ENCODE measurements around the gene FAM20B. TPM values are rescaled to one million over a fixed set of nuclear protein-coding genes. Genes with fewer than 3 reads are reported as not detected.
"Not testable (repeated sequence)": the region's sequence is repeated elsewhere in the genome, so short reads cannot be mapped to it uniquely, and the experiment has no call there.

Gene FAM20B
- total RNA-seq, 2 experiments from 2014 or later = 38.1 to 39.2 TPM

DNA sequence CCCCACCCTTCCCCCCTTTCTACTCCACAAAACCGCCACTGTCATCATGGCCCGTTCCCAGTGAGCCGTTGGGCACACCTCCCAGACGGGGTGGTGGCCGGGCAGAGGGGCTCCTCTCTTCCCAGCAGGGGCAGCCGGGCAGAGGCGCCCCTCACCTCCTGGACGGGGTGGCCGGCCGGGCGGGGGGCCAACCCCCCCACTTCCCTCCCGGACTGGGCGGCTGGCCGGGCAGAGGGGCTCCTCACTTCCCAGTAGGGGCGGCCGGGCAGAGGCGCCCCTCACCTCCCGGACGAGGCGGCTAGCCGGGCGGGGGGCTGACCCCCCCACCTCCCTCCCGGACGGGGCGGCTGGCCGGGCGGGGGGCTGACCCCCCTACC, 14.5 kb downstream of the FAM20B start:
- POLR2A ChIA-PET; H3K27me3 Mint-ChIP-seq; H3K36me3 Mint-ChIP-seq; H3K27ac Mint-ChIP-seq; DNase-seq; CTCF ChIA-PET; H3K9me3 Mint-ChIP-seq; intact Hi-C loops (cut with micrococcal nuclease); H3K4me3 Mint-ChIP-seq: not testable (repeated sequence)
- H3K4me1 Mint-ChIP-seq (ENCODE audit: low read depth) = peaks cover 40% of the 10 kb centered on the region

DNA sequence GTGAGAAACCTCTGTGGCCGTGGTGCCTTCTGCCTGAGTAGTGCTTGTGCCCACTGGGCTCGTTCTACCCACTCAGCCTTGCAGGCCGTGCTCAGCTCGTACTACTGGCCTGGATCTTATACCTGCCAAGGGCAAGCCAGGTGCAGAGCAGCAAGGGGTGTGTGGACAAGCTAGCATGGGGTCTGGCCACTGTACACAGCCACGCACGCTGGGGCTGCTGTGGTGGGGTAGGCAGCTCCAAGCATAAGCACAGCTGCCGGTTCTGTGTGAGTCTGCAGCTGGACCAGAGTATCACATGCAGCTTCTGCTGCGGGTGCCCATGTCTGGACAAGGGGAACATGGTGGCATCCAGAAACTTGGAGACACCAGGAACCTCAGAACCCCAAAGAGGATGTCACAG, 16.4 kb downstream of the FAM20B start:
- peaks cover 22% of the 10 kb centered on the region for H3K4me1 Mint-ChIP-seq (ENCODE audit: low read depth)
- DNase-seq = no peak
- no peak overlapping the region for H3K4me3 Mint-ChIP-seq
- no peaks in the 10 kb centered on the region for H3K9me3 Mint-ChIP-seq
- H3K36me3 Mint-ChIP-seq = peaks cover 3% of the 10 kb centered on the region
- H3K27me3 Mint-ChIP-seq = no peaks in the 10 kb centered on the region
- intact Hi-C loops (cut with micrococcal nuclease) = no loop called here
- CTCF ChIA-PET = interaction anchor here (0.6 to 1.4 kb wide), 2 partner anchors 17 to 285 kb away, joined by 3 to 4 read pairs; no protein-coding TSS in a partner anchor
- POLR2A ChIA-PET = no interaction called here
- no peak overlapping the region for H3K27ac Mint-ChIP-seq

DNA sequence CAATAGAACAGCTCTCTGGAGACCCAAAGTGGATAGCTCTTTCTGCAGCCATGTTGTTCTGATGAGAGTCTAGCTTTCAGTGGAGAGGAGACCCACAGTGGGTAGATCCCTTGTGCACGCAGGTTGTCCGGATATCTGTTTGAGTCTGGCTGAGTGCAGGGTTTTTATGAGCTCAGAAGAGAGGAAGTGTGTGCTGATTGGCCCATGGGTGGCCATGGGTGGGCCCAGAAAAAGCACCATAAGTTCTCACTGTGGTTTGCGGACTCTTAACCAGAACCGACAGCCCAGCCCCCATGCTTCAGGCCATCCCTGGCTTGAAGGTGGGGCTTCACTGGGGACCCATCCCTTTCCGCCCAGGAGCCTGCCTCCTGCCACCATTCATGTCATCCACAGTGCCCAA, 17.0 kb downstream of the FAM20B start:
- POLR2A ChIA-PET = no interaction called here
- H3K4me1 Mint-ChIP-seq (ENCODE audit: low read depth) = peaks cover 16% of the 10 kb centered on the region
- intact Hi-C loops (cut with micrococcal nuclease) = no loop called here

GRCh38 chr1:179043266-179043665, 17.6 kb downstream of the FAM20B start:
- intact Hi-C loops (cut with micrococcal nuclease) = no loop called here
- ChIA-PET POLR2A (no interaction called here), CTCF (interaction anchor here (1.2 kb wide), 1 partner anchor 78 kb away, joined by 3 read pairs; no protein-coding TSS in a partner anchor)
- Mint-ChIP-seq H3K9me3 (no peaks in the 10 kb centered on the region), H3K4me1 (ENCODE audit: low read depth) (peaks cover 14% of the 10 kb centered on the region), H3K36me3 (peaks cover 3% of the 10 kb centered on the region), H3K27me3 (no peaks in the 10 kb centered on the region), H3K4me3 (no peak overlapping the region), H3K27ac (no peak overlapping the region)
- DNase-seq = no peak

More for the DNA sequence above, 17.0 kb downstream of the FAM20B start:
- Mint-ChIP-seq H3K36me3 (peaks cover 3% of the 10 kb centered on the region), H3K27me3 (no peaks in the 10 kb centered on the region), H3K27ac (no peak overlapping the region), H3K9me3 (no peaks in the 10 kb centered on the region), H3K4me3 (no peak overlapping the region)
- no peak for DNase-seq
- CTCF ChIA-PET = interaction anchor here (0.6 to 1.4 kb wide), 2 partner anchors 16 to 285 kb away, joined by 3 to 4 read pairs; no protein-coding TSS in a partner anchor

DNA sequence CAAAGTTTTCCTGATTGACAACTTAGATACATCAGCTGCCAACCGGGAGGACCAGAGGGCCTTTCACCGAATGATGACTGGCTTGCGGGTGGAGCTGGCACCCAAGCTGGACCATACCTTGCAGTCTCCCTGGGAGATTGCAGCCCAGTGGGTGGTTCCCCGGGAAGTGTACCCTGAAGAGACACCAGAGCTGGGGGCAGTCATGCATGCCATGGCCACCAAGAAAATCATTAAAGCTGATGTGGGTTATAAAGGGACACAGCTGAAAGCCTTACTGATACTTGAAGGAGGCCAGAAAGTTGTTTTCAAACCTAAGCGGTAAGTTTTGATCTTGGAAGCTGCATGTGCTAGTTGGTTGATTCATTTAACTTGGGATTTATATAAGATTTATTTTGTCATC, 18.2 kb downstream of the FAM20B start:
- Mint-ChIP-seq H3K9me3 (no peaks in the 10 kb centered on the region), H3K36me3 (peaks cover 3% of the 10 kb centered on the region), H3K27me3 (no peaks in the 10 kb centered on the region), H3K4me3 (no peak overlapping the region), H3K4me1 (ENCODE audit: low read depth) (peaks cover 7% of the 10 kb centered on the region), H3K27ac (no peak overlapping the region)
- intact Hi-C loops (cut with micrococcal nuclease) = no loop called here
- ChIA-PET CTCF (interaction anchor here (1.2 to 1.8 kb wide), 3 partner anchors 25 to 77 kb away, joined by 3 to 4 read pairs (median 4); no protein-coding TSS in a partner anchor), POLR2A (no interaction called here)
- DNase-seq = no peak

GRCh38 chr1:179046808-179047635, 21.3 kb downstream of the FAM20B start:
- DNase-seq = no peak
- CTCF ChIA-PET = no interaction called here
- no peaks in the 10 kb centered on the region for H3K9me3 Mint-ChIP-seq
- no peak overlapping the region for H3K27ac Mint-ChIP-seq
- H3K36me3 Mint-ChIP-seq = peaks cover 7% of the 10 kb centered on the region
- POLR2A ChIA-PET = no interaction called here
- intact Hi-C loops (cut with micrococcal nuclease) = no loop called here
- no peak overlapping the region for H3K4me3 Mint-ChIP-seq
- no peaks in the 10 kb centered on the region for H3K27me3 Mint-ChIP-seq
- peaks cover 3% of the 10 kb centered on the region for H3K4me1 Mint-ChIP-seq (ENCODE audit: low read depth)

DNA sequence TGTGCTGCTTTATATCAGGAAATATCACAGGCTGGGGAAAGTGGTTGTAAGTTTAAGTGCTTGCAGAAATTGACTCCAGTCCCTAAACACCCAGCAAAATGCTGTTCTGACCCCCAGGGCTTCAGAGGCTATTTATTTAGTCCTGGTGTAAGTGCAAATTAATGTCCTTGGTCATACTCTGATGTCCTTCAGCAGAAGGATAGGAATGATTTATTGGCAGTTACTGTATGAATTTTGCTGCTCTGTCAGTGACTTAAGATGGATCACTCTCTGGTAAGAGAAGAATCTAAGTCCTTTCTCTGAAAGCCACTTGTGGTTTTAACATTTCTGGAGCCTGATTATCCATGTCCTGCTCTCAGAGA, 21.9 kb downstream of the FAM20B start:
- intact Hi-C loops (cut with micrococcal nuclease) = no loop called here
- no peak overlapping the region for H3K27ac Mint-ChIP-seq

GRCh38 chr1:179048339-179049124, 22.8 kb downstream of the FAM20B start:
- H3K36me3 Mint-ChIP-seq = peaks cover 5% of the 10 kb centered on the region
- no peak overlapping the region for H3K4me3 Mint-ChIP-seq
- ChIA-PET CTCF (interaction anchor here (1.5 kb wide), 1 partner anchor 46 kb away, joined by 3 read pairs; no protein-coding TSS in a partner anchor), POLR2A (no interaction called here)
- no peaks in the 10 kb centered on the region for H3K4me1 Mint-ChIP-seq (ENCODE audit: low read depth)
- no peaks in the 10 kb centered on the region for H3K9me3 Mint-ChIP-seq
- no peak overlapping the region for H3K27ac Mint-ChIP-seq
- intact Hi-C loops (cut with micrococcal nuclease) = no loop called here
- DNase-seq = no peak
- H3K27me3 Mint-ChIP-seq = no peaks in the 10 kb centered on the region

More for the DNA sequence above, 21.9 kb downstream of the FAM20B start:
- no peak overlapping the region for H3K4me3 Mint-ChIP-seq
- ChIA-PET POLR2A (no interaction called here), CTCF (interaction anchor here (1.5 kb wide), 1 partner anchor 45 kb away, joined by 3 read pairs; no protein-coding TSS in a partner anchor)
- no peaks in the 10 kb centered on the region for H3K9me3 Mint-ChIP-seq
- H3K36me3 Mint-ChIP-seq = peaks cover 7% of the 10 kb centered on the region
- no peak for DNase-seq
- no peaks in the 10 kb centered on the region for H3K27me3 Mint-ChIP-seq
- H3K4me1 Mint-ChIP-seq (ENCODE audit: low read depth) = peaks cover under 1% of the 10 kb centered on the region

GRCh38 chr1:179052776-179053175, 27.1 kb downstream of the FAM20B start:
- Mint-ChIP-seq H3K4me3 (no peak overlapping the region), H3K27me3 (no peaks in the 10 kb centered on the region), H3K9me3 (no peaks in the 10 kb centered on the region), H3K4me1 (ENCODE audit: low read depth) (no peaks in the 10 kb centered on the region), H3K27ac (no peak overlapping the region), H3K36me3 (peaks cover 30% of the 10 kb centered on the region)
- no peak for DNase-seq
- CTCF ChIA-PET = no interaction called here
- intact Hi-C loops (cut with micrococcal nuclease) = no loop called here
- POLR2A ChIA-PET = no interaction called here

DNA sequence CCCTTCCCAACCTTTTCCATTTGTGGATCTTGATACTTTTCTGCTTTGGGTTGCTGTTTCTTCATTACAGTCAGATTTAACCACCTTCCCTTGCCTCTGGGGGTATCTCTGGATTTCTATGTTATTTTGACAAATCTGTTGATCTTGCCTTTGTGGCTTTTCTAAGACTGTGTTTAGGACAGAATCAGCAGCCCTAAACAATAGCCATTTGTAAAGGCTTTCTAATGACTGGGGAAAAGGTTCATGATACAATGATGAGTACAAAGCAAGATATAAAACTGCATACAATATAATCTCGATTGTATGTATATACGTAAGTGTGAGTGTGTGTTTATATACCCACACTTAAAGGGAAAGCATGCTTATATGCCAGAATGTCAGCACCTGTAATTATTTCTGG, 27.8 kb downstream of the FAM20B start:
- no peaks in the 10 kb centered on the region for H3K9me3 Mint-ChIP-seq
- no peaks in the 10 kb centered on the region for H3K4me1 Mint-ChIP-seq (ENCODE audit: low read depth)
- no peaks in the 10 kb centered on the region for H3K27me3 Mint-ChIP-seq
- H3K4me3 Mint-ChIP-seq = no peak overlapping the region
- POLR2A ChIA-PET = no interaction called here
- no peak for DNase-seq
- intact Hi-C loops (cut with micrococcal nuclease) = no loop called here
- CTCF ChIA-PET = no interaction called here
- no peak overlapping the region for H3K27ac Mint-ChIP-seq
- peaks cover 30% of the 10 kb centered on the region for H3K36me3 Mint-ChIP-seq

DNA sequence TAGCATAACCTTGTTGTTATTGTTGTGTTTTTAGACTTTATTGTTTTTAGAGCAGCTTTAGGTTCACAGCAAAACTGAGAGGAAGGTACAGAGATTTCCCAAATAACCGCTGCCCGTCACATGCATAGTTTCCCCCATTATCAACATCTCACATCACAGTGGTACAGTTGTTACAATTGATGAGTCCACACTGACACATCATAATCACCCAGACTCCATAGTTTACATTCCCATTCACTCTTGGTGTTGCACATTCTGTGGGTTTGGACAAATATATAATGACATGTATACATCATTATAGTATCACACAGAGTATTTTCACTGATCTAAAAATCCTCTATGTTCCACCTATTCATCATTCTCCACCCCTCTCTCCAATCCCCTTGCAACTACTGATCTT, 30.2 kb downstream of the FAM20B start:
- no peaks in the 10 kb centered on the region for H3K4me1 Mint-ChIP-seq (ENCODE audit: low read depth)
- H3K27me3 Mint-ChIP-seq = no peaks in the 10 kb centered on the region
- H3K36me3 Mint-ChIP-seq = peaks cover 26% of the 10 kb centered on the region
- H3K4me3 Mint-ChIP-seq = no peak overlapping the region
- intact Hi-C loops (cut with micrococcal nuclease) = no loop called here
- H3K27ac Mint-ChIP-seq = no peak overlapping the region
- ChIA-PET POLR2A (no interaction called here), CTCF (no interaction called here)
- DNase-seq = no peak
- H3K9me3 Mint-ChIP-seq = no peaks in the 10 kb centered on the region
